GM21381 (cell line): ENCODE results near the gene GGACT.
A peak's percentile ranks its signal among the peaks of the same experiment; 100 is the strongest.
"Not testable (repeated sequence)": the region's sequence is repeated elsewhere in the genome, so short reads cannot be mapped to it uniquely, and the experiment has no call there.

Experiments used
- ATAC-seq: cut with Tn5 transposase; IDR thresholded peaks from one replicate; pipeline ENCODE4 v1.9.1; 2021; ENCODE audit warnings: mild to moderate bottlenecking, moderate library complexity; ENCODE audit not compliant: unreplicated experiment

GGACT gene

DNA sequence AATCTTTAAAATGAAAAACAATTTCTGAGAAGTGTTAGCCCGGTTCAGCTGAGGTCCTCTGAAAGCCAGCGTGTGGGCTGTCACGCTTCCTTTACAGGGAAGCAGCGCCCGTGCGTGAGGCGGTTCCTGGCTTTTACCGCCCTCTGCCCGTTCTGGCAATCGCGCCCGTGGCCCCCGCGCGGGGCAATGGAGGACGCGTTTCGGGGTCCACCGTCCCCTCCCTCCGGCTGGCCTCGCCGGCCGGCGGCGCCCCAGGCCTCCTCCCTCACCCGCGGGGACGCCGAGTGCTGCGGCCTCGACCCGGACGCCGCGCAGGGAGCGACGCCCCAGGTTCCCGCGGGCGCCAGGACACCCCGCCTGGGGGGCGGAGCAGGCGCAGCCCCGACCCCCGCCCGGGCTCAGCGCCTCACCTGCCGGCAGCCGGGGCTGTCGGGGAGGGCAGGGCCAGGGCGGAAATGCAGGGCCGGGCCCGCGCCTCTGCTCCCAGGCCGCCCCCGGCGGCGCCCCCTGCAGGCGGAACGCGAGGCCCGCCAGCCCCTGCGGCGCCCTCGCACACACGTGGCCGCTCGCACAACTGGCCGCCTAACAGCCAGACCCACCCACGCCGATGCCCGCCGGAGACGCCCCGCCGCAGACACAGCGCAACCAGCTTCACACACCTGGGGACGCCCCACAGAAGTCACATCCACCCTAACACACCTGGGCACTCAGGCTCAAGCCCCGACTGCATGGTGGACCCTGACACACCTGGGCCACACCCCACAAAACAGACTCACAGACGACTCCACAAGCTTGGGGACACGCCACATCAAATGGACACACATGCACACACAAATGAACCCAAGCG, at the start of gene GGACT:
TSS of gene GGACT (minus strand) at position 459 of the 847 bp plus-strand sequence. CDS start 56,198 bp downstream, outside the sequence.
- ATAC-seq, result peak; percentile 97

DNA sequence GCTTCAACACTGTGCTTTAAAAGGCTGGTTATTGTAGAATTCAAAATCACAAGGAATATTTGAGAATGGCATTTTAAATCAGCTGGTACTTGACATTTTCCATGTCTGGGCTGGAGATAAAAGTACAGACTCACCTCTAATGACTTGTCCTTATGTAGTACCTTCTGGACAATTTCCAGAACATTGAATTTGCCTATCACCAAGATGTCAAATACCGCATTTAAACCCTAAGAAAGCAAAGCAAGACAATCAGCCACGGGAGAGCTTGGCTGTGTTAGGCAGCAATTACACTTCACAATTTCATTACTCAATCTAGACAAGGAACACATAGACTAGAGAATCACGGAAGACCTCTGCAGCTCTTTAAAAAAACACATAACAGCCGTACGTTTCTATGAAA, 49.2 kb upstream of the GGACT start:
- ATAC-seq, result no peak

GRCh38 chr13:100637380-100637779, 48.8 kb upstream of the GGACT start:
- no peak for ATAC-seq

GRCh38 chr13:100636441-100636840, 47.9 kb upstream of the GGACT start:
- no peak for ATAC-seq

DNA sequence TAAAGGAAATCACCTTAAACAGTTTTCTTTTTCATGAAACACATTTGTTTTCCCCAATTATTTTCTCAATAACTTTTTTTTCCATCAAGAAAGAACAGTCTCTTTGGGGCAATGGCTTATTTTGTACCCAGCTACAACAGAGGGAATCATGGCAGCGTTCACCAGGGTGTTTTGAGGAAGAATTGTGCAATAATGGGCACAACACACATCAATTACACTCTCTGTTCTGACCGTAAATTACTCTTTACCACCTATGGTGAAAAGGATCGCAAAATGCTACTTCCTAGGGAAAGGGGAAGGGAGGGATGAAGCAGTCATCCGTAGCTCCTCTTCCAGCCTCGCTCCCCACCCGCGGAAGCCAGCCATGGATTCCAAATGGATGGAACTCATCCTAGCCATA, 47.4 kb upstream of the GGACT start:
- ATAC-seq, result no peak

GRCh38 chr13:100634696-100635095, 46.1 kb upstream of the GGACT start:
- no peak for ATAC-seq

DNA sequence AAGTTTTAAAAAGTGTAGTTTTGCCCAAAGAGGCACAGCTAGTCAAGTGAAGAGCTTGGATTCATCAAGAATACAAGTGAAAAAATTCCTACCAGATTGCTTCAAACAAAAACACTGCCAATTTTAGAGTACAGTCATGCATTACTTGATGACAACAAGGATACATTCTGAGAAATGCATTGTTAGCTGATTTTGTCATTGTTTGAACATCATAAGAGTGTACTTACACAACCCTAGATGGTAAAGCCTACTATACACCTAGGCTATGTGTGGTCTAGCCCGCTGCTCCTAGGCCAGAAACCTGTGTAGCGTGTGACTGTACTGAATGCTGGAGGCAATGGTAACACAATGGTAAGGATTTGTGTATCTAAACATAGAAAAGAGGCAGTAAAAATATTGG, 44.9 kb upstream of the GGACT start:
- no peak for ATAC-seq

GRCh38 chr13:100630555-100630954, 42.0 kb upstream of the GGACT start:
- no peak for ATAC-seq

GRCh38 chr13:100627120-100627519, 38.5 kb upstream of the GGACT start:
- no peak for ATAC-seq

- ATAC-seq, result no peak
Observed at GRCh38 chr13:100625447-100625846, 36.9 kb upstream of the GGACT start.

DNA sequence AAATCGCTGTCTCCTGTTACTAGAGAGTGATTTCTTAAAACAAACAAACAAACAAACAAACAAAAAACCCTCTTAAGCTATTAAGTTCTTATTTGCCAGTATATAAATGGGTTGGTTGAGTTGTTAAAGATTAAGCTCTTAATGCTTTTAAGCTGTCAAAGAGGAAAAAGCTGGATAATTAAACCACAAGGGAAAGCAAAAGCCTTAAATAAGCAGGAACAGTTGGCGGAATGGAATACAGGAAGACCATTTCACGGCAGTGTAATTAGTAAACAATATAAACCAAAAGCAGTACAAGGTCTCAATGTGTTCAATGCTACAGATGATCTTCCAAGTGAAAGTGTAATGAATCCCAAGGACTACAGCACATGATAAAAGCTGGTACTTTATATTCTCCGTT, 32.2 kb upstream of the GGACT start:
- no peak for ATAC-seq

DNA sequence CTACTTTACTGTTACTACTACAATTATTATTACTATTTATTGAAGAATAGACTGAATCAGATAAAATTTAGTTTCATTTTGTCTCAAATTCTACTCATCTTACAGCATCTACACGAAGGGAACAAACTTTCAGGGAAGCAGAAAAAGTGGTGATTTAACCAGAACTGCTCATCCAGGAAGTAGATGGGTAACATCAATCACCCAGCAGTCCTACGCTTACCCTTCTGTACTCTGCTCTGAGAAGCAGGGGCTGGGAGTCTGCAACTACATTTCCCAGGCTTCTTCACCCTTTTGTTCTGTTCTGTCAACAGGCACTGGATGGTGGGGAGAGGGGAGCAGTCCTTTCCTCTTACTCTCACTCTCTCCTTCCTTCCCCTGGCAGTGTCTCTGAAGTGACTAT, 31.4 kb upstream of the GGACT start:
- no peak for ATAC-seq

- not testable (repeated sequence) for ATAC-seq
Observed at GRCh38 chr13:100618897-100619296, 30.3 kb upstream of the GGACT start.

DNA sequence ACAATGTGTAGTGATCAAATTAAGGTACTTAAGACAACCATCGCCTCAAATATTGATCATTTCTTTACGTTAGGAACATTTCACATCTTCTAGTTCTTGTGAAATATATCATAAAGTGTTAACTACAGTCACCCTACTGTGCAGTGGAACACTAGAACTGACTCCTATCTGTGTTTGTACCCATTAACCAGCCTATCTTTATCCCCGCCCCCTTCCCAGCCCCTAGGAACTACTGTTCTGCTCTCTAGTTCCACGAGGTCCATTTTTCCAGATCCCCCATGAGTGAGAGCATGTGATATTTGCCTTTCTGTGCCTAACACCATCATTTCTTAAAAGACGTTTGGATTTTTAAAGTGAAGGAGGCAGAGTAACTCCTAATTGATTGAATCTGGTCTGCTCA, 24.4 kb upstream of the GGACT start:
- no peak for ATAC-seq

DNA sequence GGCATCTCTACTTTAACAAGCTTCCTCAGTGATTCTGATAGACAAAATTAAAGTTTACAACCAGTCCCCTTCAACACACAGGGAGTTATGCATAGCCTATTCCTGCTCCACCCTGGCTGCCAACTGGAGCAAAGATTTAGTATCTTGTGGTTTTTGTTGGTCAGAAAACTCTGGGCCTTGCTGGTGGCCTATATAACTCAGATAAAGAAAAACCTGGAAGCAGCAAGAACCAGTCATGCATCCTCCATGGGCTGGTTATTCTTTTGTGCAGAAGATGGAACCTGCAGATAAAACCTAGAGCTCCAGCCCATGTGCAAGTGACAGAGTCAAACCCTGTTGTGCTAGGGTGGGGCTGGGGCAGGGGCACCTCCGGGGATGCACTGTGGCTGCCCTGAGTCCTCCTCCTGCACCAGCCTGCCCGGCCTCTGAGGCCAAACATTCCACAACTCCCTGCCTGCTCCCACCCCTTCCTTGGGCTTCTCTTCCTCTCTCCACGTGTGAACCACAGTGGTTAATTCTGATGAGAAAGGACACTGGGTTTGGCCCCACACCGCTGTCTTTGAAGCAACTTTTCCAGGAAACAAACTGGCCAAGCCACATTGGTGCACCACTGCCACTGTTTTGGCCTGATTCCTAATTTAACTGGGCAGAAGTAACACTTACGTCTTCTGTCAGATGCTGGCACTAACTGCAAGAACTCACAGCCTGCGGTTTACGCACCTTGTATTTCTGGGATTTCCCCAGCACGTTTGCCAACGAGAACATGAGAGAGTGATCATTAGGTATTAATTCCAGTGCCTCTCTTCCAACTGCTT, 23.3 kb upstream of the GGACT start:
- peak; percentile 29 for ATAC-seq

- ATAC-seq, result no peak
Observed at GRCh38 chr13:100610391-100611347, 22.1 kb upstream of the GGACT start.

DNA sequence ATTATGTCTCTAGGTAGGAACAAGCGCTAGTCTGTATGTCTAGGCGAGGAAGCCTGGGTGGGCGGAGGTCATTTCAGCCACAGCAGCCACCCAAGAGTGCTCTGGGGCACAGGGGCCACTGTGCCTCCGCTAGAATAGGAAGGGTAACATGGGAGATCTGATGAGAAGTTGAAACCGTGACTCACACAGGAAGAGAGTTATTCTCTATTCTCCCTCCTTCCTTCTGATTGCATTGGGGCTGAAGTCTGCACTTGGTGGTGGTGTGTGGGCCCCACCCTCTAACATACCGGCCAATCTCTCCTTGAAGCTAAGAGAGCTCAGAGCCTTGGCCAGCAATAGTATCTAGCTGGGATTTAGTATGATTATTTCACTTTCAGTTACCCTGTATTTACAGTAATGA, 20.3 kb upstream of the GGACT start:
- ATAC-seq, result peak; percentile 91

- ATAC-seq, result no peak
Observed at GRCh38 chr13:100608489-100608888, 19.9 kb upstream of the GGACT start.

DNA sequence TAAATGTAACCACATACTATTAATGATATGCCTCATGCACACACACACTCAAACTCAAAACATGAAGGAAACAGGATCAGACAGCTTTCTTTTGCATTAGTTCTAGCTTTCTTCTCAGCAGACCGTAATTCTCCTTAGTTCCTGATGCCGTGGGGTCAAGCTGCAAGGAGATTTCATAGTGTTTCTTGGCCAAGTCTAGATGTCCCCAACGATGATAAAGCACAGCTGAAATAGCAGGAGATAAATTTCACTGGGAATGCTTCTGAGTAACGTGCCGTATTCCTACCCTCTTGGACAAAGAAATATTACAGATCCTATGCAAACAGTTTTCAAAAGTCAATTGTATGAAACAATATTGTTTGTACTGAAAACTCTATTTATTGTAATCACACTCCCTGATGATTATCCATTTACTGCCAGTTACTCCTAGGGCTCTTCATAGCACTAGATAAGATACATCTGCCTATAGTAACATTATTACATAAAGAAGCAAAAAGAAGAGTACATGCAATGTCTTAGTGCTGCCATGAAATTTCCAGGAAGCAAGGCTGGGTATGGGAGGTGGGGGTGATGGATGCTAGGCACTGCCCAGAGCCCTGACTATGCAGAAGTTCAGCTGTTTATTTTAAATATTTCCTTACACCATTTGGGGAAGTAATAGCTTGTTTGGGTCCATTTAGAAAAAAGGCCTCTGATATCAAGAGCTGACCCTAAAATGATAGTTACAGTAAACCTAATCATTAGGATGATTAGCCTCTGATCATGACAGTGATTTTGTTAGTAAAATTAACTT, 16.5 kb upstream of the GGACT start:
- ATAC-seq, result no peak

- no peak for ATAC-seq
Observed at GRCh38 chr13:100602493-100603111, 14.0 kb upstream of the GGACT start.
